ENCODE data around the gene FGD5.

GRCh38 chr3:14914779-14915117 is 96.0 kb downstream of the FGD5 start:
- TF ChIP-seq POLR2A (IDR thresholded peaks at IDR 0.05) (no peak), CTCF (IDR thresholded peaks at IDR 0.05) (no peak)

Measured in esophagus squamous epithelium (tissue), 4 donors.